ENCODE measurements around the gene ACP7. TPM values are rescaled to one million over a fixed set of nuclear protein-coding genes. Genes with fewer than 3 reads are reported as not detected.
A peak's percentile ranks its signal among the peaks of the same experiment; 100 is the strongest.

The ACP7 gene
- total RNA-seq, 4 donors from 2014 or later, result not detected

DNA sequence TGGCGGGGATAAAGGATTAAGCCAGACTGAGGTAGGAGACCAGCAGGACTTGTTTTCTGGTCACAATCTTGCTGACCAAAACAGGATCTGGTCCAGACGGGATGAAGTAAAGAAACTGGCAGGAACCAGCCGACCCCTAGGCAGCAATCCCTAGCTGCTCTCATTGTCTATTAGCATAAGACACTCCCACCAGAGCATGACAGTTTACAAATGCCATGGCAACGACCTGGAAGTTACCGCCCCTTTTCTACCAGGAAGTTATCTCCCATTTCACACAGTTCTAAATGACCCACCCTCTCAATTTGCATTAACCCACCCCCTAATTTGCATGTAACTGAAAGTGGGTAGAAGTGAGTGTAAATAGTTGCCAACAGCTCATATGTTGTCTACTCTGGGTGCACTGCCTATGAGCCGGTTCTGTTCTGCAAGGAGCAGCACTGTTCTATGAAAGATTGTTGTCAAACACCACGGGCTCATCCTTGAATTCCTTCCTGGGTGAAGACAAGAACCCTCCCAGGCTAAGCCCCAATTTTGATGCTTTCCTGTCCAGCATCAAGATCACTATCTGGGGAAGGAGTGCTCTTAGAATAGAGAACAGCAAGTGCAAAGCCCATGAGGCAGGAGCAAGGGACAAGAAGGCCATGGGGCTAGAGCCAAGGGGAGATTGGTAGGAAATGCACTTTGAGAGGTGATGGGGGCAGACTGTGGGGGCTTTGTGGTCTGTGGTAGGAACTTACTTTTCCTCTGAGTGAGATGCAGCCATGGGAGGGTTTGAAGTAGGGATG lies 37.9 kb upstream of the ACP7 start:
- H3K4me3 ChIP-seq, result no peak overlapping the region
- no peaks in the 10 kb centered on the region for H3K36me3 ChIP-seq
- H3K4me1 ChIP-seq, result peaks cover 0 to 3% (median 0%) of the 10 kb centered on the region in 4 donors
- H3K27ac ChIP-seq, result peak overlapping the region in 3 of 4 donors; percentile 36 to 81 (median 68)
- TF ChIP-seq, protein P1, sequence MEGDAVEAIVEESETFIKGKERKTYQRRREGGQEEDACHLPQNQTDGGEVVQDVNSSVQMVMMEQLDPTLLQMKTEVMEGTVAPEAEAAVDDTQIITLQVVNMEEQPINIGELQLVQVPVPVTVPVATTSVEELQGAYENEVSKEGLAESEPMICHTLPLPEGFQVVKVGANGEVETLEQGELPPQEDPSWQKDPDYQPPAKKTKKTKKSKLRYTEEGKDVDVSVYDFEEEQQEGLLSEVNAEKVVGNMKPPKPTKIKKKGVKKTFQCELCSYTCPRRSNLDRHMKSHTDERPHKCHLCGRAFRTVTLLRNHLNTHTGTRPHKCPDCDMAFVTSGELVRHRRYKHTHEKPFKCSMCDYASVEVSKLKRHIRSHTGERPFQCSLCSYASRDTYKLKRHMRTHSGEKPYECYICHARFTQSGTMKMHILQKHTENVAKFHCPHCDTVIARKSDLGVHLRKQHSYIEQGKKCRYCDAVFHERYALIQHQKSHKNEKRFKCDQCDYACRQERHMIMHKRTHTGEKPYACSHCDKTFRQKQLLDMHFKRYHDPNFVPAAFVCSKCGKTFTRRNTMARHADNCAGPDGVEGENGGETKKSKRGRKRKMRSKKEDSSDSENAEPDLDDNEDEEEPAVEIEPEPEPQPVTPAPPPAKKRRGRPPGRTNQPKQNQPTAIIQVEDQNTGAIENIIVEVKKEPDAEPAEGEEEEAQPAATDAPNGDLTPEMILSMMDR (IDR thresholded peaks at IDR 0.05), result no peak
- no peak for TF ChIP-seq POLR2A (IDR thresholded peaks at IDR 0.05)
- no peaks in the 10 kb centered on the region for H3K27me3 ChIP-seq
- peak in 1 of 3 donors; percentile 52 for DNase-seq
- H3K9me3 ChIP-seq, result peaks cover 0 to under 1% (median 0%) of the 10 kb centered on the region in 4 donors

DNA sequence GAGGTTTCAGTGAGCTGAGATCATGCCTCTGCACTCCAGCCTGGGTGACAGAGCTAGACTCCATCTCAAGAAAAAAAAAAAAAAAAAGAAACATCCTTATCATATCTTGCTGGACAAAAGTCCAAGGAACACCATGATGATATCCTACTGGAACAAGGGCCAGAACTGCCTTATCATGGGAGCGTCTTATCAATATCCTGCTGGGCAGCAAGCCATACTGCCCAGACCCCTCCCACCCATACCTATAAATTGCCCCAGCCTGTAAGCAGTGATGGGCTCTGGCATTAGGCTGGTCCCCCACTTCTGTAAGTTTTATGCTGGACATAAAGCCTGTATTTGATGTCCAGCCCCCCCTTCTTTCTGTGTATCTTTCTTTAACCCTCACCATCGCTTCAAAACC lies 37.1 kb upstream of the ACP7 start:
- H3K4me3 ChIP-seq, result no peak overlapping the region
- H3K36me3 ChIP-seq, result no peaks in the 10 kb centered on the region
- no peaks in the 10 kb centered on the region for H3K9me3 ChIP-seq
- H3K27ac ChIP-seq, result peak overlapping the region in 2 of 4 donors; percentile 68 to 81
- peaks cover 0 to 3% (median 0%) of the 10 kb centered on the region in 4 donors for H3K4me1 ChIP-seq
- no peaks in the 10 kb centered on the region for H3K27me3 ChIP-seq
- TF ChIP-seq, protein P1 (IDR thresholded peaks at IDR 0.05), result no peak
- no peak for TF ChIP-seq POLR2A (IDR thresholded peaks at IDR 0.05)
- DNase-seq, result peak in 2 of 3 donors; percentile 67 to 72

DNA sequence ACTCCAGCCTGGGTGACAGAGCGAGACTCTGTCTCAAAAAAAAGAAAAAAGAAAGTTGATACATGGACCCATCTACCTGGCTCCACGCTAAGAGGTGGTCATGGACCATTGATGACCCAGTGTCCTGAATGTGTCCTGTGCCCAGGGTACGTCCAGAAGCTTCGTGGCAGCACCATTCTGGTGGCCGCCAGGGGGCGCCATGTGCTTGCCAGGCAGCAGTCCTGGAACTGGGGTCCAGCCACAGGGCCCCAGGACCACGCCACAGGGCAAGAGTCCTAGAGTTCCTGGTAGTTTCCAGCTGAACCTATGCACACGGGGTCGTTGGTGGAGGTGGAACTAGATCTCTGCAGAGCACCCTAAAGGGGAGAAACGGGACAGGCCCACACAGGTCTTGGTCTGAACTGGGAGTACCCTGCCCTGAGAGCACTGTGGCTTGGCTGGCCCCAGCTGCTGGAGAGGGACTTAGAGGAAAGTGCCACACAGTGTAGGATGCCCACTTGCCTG lies 31.9 kb upstream of the ACP7 start:
- TF ChIP-seq POLR2A (IDR thresholded peaks at IDR 0.05), result no peak
- TF ChIP-seq, protein P1 (IDR thresholded peaks at IDR 0.05), result peak in 5 of 6 experiments; percentile 42 to 83 (median 73)
- peak overlapping the region in 1 of 4 donors; percentile 87 for H3K27ac ChIP-seq
- no peak overlapping the region for H3K4me3 ChIP-seq
- no peaks in the 10 kb centered on the region for H3K27me3 ChIP-seq
- peaks cover 0 to 23% (median 1%) of the 10 kb centered on the region in 4 donors for H3K4me1 ChIP-seq
- H3K9me3 ChIP-seq, result no peaks in the 10 kb centered on the region
- peak; percentile 46 to 83 (median 76) for DNase-seq
- H3K36me3 ChIP-seq, result no peaks in the 10 kb centered on the region

DNA sequence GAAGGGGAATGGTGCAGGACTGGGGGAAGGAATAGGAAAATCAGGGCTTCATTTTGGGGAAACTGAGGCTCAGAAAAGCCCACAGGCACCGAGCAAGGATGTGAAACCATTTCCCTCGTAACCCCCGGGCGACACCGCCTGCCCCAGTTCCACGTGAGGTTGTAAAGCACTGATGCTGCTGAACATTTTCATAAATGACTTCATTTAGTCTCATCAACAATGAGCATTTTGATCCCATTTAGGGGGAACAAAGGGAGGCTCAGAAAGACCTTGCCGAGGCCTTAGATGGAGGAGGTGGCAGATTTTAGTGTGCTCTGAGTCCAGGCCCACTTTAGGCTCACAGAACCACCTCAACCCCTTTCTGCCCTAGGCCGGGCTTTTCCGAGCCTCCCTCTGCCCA lies 31.3 kb upstream of the ACP7 start:
- Histone ChIP-seq H3K4me3 (no peak overlapping the region), H3K4me1 (peaks cover 0 to 23% (median 0%) of the 10 kb centered on the region in 4 donors), H3K36me3 (no peaks in the 10 kb centered on the region), H3K9me3 (no peaks in the 10 kb centered on the region), H3K27me3 (no peaks in the 10 kb centered on the region), H3K27ac (peak overlapping the region in 2 of 4 donors; percentile 75 to 87)
- TF ChIP-seq, protein P1 (IDR thresholded peaks at IDR 0.05), result no peak
- TF ChIP-seq POLR2A (IDR thresholded peaks at IDR 0.05), result no peak
- DNase-seq, result no peak

DNA sequence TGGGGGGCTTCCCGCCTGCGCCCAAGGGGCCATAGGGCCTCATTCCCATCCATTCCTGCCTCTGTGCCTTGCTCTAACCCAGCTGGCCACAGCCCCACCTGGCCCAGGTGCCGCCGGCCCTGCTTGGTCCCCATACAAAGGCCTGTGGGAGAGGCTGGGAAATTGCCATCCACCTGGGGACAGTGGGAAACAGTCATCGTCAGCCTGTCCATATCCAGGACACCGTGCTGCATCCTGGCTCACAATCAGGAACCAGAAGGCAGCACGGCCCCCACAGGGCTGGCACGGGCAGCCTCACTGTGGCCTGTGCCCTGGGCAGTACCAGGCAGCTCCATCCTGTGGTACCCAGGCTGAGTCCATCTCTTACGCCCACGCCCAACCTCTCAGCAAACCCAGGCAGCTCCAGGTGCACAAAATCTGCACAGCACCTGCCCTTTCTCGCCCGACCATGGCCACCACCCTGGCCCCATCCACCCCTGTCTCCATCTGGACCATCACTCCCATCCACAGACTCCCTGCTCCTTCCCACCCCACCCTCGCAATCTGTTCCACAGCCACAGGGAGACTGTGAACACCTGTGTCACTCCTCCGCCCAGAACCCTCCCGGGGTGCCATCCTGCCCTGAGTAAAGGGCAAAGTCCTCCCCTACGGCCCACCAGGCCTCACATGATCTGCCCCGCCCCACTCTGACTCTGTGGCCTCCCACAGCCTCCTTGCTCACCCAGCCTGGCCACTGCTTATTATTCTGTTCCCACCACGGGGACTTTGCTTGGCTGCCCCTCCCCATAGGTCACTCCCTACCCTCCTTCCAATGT lies 30.7 kb upstream of the ACP7 start:
- Histone ChIP-seq H3K4me1 (peaks cover 0 to 23% (median 0%) of the 10 kb centered on the region in 4 donors), H3K27me3 (no peaks in the 10 kb centered on the region), H3K9me3 (no peaks in the 10 kb centered on the region), H3K36me3 (no peaks in the 10 kb centered on the region), H3K4me3 (no peak overlapping the region), H3K27ac (peak overlapping the region in 2 of 4 donors; percentile 75 to 87)
- peak in 2 of 3 donors; percentile 91 for DNase-seq
- TF ChIP-seq, protein P1 (IDR thresholded peaks at IDR 0.05), result peak in 2 of 6 experiments; percentile 2 to 4
- TF ChIP-seq POLR2A (IDR thresholded peaks at IDR 0.05), result peak in 1 of 2 donors; percentile 24
